Loucy (cell line): ENCODE data around the gene CCDC122.

ENCODE experiments used
- H2AFZ ChIP-seq: fragments of 200-600 bp; sonication (generic); 2 replicates; pipeline ENCODE4 v1.6.0; 2016; ENCODE audit warnings: antibody characterized with exemption, mild to moderate bottlenecking, low read length, moderate library complexity
- H3F3A ChIP-seq: fragments of 200-600 bp; 2 replicates; pipeline ENCODE4 v1.6.0; 2016; ENCODE audit warnings: antibody characterized with exemption, low read depth, mild to moderate bottlenecking
- H3K27me3 ChIP-seq: fragments of 200-600 bp; sonication (generic); 2 replicates; pipeline ENCODE4 v1.6.1; 2014; ENCODE audit warnings: low read length, mild to moderate bottlenecking; ENCODE audit not compliant: insufficient read depth, poor library complexity, severe bottlenecking
- H3K36me3 ChIP-seq: fragments of 200-600 bp; sonication (generic); 2 replicates; pipeline ENCODE4 v1.6.1; 2016; ENCODE audit warnings: low read length; ENCODE audit not compliant: insufficient read depth
- H3K4me1 ChIP-seq: fragments of 200-600 bp; sonication (generic); 2 replicates; pipeline ENCODE4 v1.5.1; 2014; ENCODE audit warnings: low read length, mild to moderate bottlenecking; ENCODE audit not compliant: insufficient read depth, poor library complexity, severe bottlenecking
- H3K4me2 ChIP-seq: fragments of 200-600 bp; sonication (generic); 2 replicates; pipeline ENCODE4 v1.6.0; 2014; ENCODE audit warnings: antibody characterized with exemption, low read length, low read depth, mild to moderate bottlenecking; ENCODE audit not compliant: poor library complexity, severe bottlenecking
- H3K4me3 ChIP-seq: fragments of 200-600 bp; sonication (generic); 2 replicates; pipeline ENCODE4 v1.5.1; 2014; ENCODE audit warnings: low read length, mild to moderate bottlenecking, mixed read lengths; ENCODE audit not compliant: poor library complexity, severe bottlenecking
- H3K79me2 ChIP-seq: fragments of 200-600 bp; sonication (generic); 2 replicates; pipeline ENCODE4 v1.6.1; 2014; ENCODE audit warnings: low read length; ENCODE audit not compliant: insufficient read depth
- H3K9ac ChIP-seq: fragments of 200-600 bp; sonication (generic); 2 replicates; pipeline ENCODE4 v1.6.0; 2014; ENCODE audit warnings: mild to moderate bottlenecking, low read depth, low read length, moderate library complexity; ENCODE audit not compliant: poor library complexity, severe bottlenecking
- H3K9me2 ChIP-seq: fragments of 200-600 bp; sonication (generic); replicated peaks from 2 replicates; pipeline ENCODE4 v1.6.1; 2016; ENCODE audit warnings: low read depth, low read length, mixed read lengths
- H3K9me3 ChIP-seq: fragments of 200-600 bp; sonication (generic); 2 replicates; pipeline ENCODE4 v1.6.1; 2014; ENCODE audit warnings: mild to moderate bottlenecking, antibody characterized with exemption, low read length, low read depth; ENCODE audit not compliant: insufficient read depth
- H4K20me1 ChIP-seq: fragments of 200-600 bp; sonication (generic); 2 replicates; pipeline ENCODE4 v1.6.0; 2014; ENCODE audit warnings: antibody characterized with exemption, low read length, mild to moderate bottlenecking; ENCODE audit not compliant: insufficient read depth, poor library complexity, severe bottlenecking
- CTCF ChIP-seq: fragments of 200-600 bp; sonication (generic); conservative IDR thresholded peaks from 2 replicates; pipeline ENCODE4 v1.5.1; 2014; ENCODE audit warnings: mild to moderate bottlenecking, antibody characterized with exemption, low read length
- EZH2phosphoT487 ChIP-seq: fragments of 200-600 bp; IDR thresholded peaks from 2 replicates; pipeline ENCODE4 v1.6.1; 2018; ENCODE audit warnings: antibody characterized with exemption, mild to moderate bottlenecking, moderate library complexity, borderline replicate concordance

The CCDC122 gene

GRCh38 chr13:43894438-43894837, 14.9 kb upstream of the CCDC122 start:
- no peaks in the 10 kb centered on the region for H3K79me2 ChIP-seq
- TF ChIP-seq CTCF (peak; percentile 55), EZH2phosphoT487 (no peak)
- no peak overlapping the region for H2AFZ ChIP-seq
- H3K9ac ChIP-seq = no peak overlapping the region
- no peaks in the 10 kb centered on the region for H3F3A ChIP-seq
- no peaks in the 10 kb centered on the region for H3K9me3 ChIP-seq
- no peaks in the 10 kb centered on the region for H3K27me3 ChIP-seq
- H3K4me3 ChIP-seq = no peak overlapping the region
- no peaks in the 10 kb centered on the region for H4K20me1 ChIP-seq
- H3K4me1 ChIP-seq = no peaks in the 10 kb centered on the region
- H3K4me2 ChIP-seq = no peak overlapping the region
- H3K9me2 ChIP-seq = no peaks in the 10 kb centered on the region
- H3K36me3 ChIP-seq = no peaks in the 10 kb centered on the region

- no peak overlapping the region for H3K4me3 ChIP-seq
- no peaks in the 10 kb centered on the region for H3K4me1 ChIP-seq
- H3F3A ChIP-seq = no peaks in the 10 kb centered on the region; the same call in none of the 2 replicates
- no peaks in the 10 kb centered on the region for H3K36me3 ChIP-seq
- TF ChIP-seq CTCF = no peak
- no peak for TF ChIP-seq EZH2phosphoT487
- no peaks in the 10 kb centered on the region for H4K20me1 ChIP-seq
- no peaks in the 10 kb centered on the region for H3K9me3 ChIP-seq
- H3K9ac ChIP-seq = no peak overlapping the region
- H3K27me3 ChIP-seq = no peaks in the 10 kb centered on the region
- H3K4me2 ChIP-seq = no peak overlapping the region
- H2AFZ ChIP-seq = no peak overlapping the region
- no peaks in the 10 kb centered on the region for H3K79me2 ChIP-seq
- H3K9me2 ChIP-seq = no peaks in the 10 kb centered on the region
These were observed 4.7 kb upstream of the CCDC122 start for GRCh38 chr13:43884222-43884621.

- H3K9me2 ChIP-seq = no peaks in the 10 kb centered on the region
- no peaks in the 10 kb centered on the region for H3K9me3 ChIP-seq
- no peaks in the 10 kb centered on the region for H4K20me1 ChIP-seq
- no peaks in the 10 kb centered on the region for H3K27me3 ChIP-seq
- no peaks in the 10 kb centered on the region; the same call in none of the 2 replicates for H3F3A ChIP-seq
- no peak overlapping the region for H3K9ac ChIP-seq
- TF ChIP-seq EZH2phosphoT487 (no peak), CTCF (no peak)
- H3K4me1 ChIP-seq = peaks cover 2% of the 10 kb centered on the region
- no peak overlapping the region for H3K4me3 ChIP-seq
- H3K79me2 ChIP-seq = no peaks in the 10 kb centered on the region
- H3K36me3 ChIP-seq = no peaks in the 10 kb centered on the region
- H3K4me2 ChIP-seq = no peak overlapping the region
- H2AFZ ChIP-seq = no peak overlapping the region
These were observed 4.1 kb upstream of the CCDC122 start for GRCh38 chr13:43883631-43884030.
